ENCODE data around the gene MSI2. TPM values are rescaled to one million over a fixed set of nuclear protein-coding genes. Genes with fewer than 3 reads are reported as not detected.

The MSI2 gene
- total RNA-seq, 1 donor from 2014 or later = 31.3 TPM

DNA sequence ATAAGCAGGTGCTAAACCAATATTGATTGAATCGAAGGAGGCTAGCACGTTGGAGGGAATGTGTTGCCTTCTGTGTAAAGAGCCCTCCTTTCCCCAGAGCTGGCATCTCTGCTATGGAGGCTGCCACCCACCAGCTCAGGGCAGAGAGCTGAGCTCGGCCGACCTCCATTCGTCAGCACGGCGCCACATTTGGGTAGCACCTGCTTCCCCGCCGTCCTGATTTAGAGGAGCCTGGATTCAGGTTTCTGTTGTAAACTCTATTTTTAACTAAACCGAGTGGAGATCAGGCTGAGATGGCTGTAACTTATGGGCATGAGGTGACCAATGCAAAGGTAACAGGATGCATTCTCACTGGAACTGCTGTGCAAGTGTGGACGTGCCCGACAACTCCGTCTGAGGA, 316.3 kb downstream of the MSI2 start:
- no peak for ATAC-seq
- Histone ChIP-seq H3K4me1 (peaks cover 5% of the 10 kb centered on the region), H3K27me3 (no peaks in the 10 kb centered on the region), H3K27ac (no peak overlapping the region), H3K4me3 (no peak overlapping the region), H3K9me3 (no peaks in the 10 kb centered on the region), H3K36me3 (no peaks in the 10 kb centered on the region)
- no peak for DNase-seq
- intact Hi-C loops (cut with DNase I) = no loop called here
- TF ChIP-seq, protein P1, sequence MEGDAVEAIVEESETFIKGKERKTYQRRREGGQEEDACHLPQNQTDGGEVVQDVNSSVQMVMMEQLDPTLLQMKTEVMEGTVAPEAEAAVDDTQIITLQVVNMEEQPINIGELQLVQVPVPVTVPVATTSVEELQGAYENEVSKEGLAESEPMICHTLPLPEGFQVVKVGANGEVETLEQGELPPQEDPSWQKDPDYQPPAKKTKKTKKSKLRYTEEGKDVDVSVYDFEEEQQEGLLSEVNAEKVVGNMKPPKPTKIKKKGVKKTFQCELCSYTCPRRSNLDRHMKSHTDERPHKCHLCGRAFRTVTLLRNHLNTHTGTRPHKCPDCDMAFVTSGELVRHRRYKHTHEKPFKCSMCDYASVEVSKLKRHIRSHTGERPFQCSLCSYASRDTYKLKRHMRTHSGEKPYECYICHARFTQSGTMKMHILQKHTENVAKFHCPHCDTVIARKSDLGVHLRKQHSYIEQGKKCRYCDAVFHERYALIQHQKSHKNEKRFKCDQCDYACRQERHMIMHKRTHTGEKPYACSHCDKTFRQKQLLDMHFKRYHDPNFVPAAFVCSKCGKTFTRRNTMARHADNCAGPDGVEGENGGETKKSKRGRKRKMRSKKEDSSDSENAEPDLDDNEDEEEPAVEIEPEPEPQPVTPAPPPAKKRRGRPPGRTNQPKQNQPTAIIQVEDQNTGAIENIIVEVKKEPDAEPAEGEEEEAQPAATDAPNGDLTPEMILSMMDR (IDR thresholded peaks at IDR 0.05) = no peak

DNA sequence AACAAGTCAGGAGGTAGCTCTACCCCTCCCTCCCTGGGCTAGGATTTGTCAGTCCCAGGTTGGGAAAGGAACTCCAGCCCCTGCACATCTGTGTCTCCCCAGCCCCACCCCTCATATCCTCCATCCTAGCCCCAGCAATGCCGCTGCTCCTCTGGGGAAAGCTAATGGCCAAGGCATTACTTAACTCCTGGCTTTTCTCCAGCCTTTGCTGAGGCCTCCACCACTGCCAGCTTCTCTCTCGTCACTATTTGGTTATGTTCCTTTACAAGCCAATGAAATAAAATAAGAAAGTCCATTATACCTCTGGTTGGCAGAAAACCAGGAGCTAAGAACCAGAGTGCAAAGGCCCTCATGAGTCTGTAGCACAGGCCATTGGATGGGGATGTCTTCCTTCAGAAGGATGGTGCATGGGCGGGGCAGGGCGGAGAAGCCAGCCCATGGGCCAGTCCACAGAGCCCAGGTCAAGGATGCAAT, 317.8 kb downstream of the MSI2 start:
- no peaks in the 10 kb centered on the region for H3K27me3 ChIP-seq
- no peak overlapping the region for H3K4me3 ChIP-seq
- no peaks in the 10 kb centered on the region for H3K9me3 ChIP-seq
- no peak overlapping the region for H3K27ac ChIP-seq
- peaks cover 12% of the 10 kb centered on the region for H3K4me1 ChIP-seq
- intact Hi-C loops (cut with DNase I) = no loop called here
- ATAC-seq (no peak), DNase-seq (no peak)
- TF ChIP-seq, protein P1 (IDR thresholded peaks at IDR 0.05) = no peak
- H3K36me3 ChIP-seq = no peaks in the 10 kb centered on the region

DNA sequence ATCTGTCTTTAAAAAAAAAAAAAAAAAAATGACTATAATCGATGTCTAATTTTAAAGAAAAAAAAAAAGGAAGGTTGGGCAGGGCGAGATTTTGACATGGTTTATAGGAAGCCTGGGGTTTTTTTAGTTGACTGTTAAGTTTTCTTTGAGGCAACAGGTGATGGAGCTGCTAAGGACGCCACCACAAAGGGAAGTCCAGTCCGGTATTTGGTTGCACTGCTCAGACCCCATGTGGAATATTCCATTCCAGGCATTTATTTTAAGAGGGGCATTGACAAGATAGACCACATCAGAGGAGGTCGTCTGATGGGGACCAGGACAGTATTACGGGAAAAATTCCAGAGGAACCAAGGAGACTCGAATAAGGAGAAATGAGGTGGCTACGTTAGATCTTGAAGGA, 320.4 kb downstream of the MSI2 start:
- Histone ChIP-seq H3K4me3 (no peak overlapping the region), H3K27me3 (no peaks in the 10 kb centered on the region), H3K9me3 (no peaks in the 10 kb centered on the region), H3K36me3 (no peaks in the 10 kb centered on the region), H3K27ac (no peak overlapping the region), H3K4me1 (peaks cover 12% of the 10 kb centered on the region)
- DNase-seq = no peak
- TF ChIP-seq, protein P1 (IDR thresholded peaks at IDR 0.05) = no peak
- intact Hi-C loops (cut with DNase I) = no loop called here
- ATAC-seq = no peak

DNA sequence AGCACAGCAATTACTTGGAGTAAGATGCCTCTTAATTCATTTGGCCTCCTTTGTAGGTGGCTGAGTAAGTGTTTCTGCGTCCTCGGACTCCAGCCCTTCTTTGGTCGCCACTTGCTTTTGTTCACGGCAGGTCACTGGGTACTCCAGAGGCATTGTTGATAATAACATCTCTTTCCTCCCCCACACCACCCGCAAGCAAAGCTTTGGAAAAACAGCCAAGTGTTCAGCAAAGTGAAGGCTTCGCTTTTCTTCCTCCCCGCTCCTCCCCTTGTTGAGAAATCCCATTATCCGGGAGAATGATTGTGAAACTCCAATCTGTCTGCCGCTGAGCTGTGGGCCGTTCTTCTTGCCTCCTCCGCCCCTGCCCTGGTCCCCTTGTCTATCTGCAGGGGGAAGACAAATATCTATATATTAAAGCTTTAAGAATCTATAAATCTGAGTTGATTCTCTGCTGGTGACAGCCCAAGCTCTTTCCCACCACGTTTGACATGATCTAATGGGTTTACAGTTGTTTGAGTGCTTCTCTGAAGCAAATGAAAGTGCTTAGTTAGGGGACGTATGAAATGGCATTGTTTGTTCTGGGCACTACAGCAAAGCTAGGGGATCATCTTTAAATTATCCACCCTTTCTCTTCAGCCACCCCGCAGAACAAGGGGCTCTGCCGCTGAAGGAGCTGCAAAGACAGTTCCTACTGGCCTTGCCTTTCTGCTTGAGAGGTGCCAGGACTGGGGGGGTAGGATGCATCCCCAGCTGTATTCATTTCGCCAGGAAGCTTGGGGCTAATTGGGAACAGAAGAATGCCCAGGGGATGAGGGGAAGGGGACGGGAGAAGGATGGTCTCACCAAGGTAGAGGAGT, 321.7 kb downstream of the MSI2 start:
- Histone ChIP-seq H3K4me1 (peaks cover 12% of the 10 kb centered on the region), H3K36me3 (no peaks in the 10 kb centered on the region), H3K27ac (no peak overlapping the region), H3K4me3 (peak overlapping the region; percentile 21), H3K9me3 (no peaks in the 10 kb centered on the region), H3K27me3 (no peaks in the 10 kb centered on the region)
- TF ChIP-seq, protein P1 (IDR thresholded peaks at IDR 0.05) = no peak
- intact Hi-C loops (cut with DNase I) = no loop called here
- ATAC-seq (peak; percentile 81), DNase-seq (no peak)

DNA sequence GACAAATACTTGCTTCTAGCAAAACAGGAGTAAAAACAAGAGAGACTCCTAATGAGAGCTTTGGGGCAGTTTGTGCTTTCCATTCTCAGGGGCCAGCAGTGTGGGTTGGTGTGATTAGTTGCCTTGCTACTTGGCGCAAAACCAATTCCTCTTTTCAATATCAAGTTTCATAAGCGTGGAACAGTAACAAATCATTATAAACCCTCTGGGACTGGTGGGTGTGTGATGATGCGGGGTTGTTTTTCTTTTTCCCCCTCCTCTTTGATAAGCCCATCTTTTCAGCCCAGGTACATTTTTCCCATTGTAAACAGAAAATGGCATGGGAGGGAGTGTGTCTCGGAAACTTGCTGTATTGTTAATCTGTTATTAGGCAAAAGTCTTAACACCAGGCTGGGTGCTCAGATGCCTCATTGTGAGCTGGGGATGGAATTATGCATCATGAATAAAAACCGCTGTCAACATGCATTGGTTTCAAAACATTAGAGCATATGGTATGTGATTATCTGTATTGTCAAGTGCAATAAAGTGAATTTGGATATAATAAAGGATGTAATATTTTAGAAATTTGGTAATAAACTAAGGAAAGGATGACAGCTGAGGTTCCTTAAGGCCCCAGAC, 322.4 kb downstream of the MSI2 start:
- TF ChIP-seq, protein P1 (IDR thresholded peaks at IDR 0.05) = no peak
- DNase-seq (no peak), ATAC-seq (no peak)
- Histone ChIP-seq H3K27me3 (no peaks in the 10 kb centered on the region), H3K27ac (no peak overlapping the region), H3K4me3 (no peak overlapping the region), H3K36me3 (no peaks in the 10 kb centered on the region), H3K9me3 (no peaks in the 10 kb centered on the region), H3K4me1 (peaks cover 12% of the 10 kb centered on the region)
- intact Hi-C loops (cut with DNase I) = no loop called here

All from upper lobe of right lung (tissue), 1 donor.